ENCODE data around the gene PDE4D.

Gene PDE4D

GRCh38 chr5:59348189-59348588 is 545.3 kb downstream of the PDE4D start:
- DNase-seq, result no peak

GRCh38 chr5:59346982-59347381 is 546.5 kb downstream of the PDE4D start:
- no peak for DNase-seq

GRCh38 chr5:59346514-59346913 is 547.0 kb downstream of the PDE4D start:
- DNase-seq, result no peak

- no peak for DNase-seq
These were observed 551.3 kb downstream of the PDE4D start for GRCh38 chr5:59342181-59342580.

GRCh38 chr5:59341760-59342159 is 551.8 kb downstream of the PDE4D start:
- no peak for DNase-seq

GRCh38 chr5:59341155-59341554 is 552.4 kb downstream of the PDE4D start:
- DNase-seq, result no peak

GRCh38 chr5:59340637-59341036 is 552.9 kb downstream of the PDE4D start:
- DNase-seq, result no peak

- no peak for DNase-seq
These were observed 556.3 kb downstream of the PDE4D start for GRCh38 chr5:59337240-59337639.

- DNase-seq, result no peak
These were observed 558.0 kb downstream of the PDE4D start for GRCh38 chr5:59335544-59335943.

GRCh38 chr5:59333416-59333815 is 560.1 kb downstream of the PDE4D start:
- DNase-seq, result no peak

- no peak for DNase-seq
These were observed 561.1 kb downstream of the PDE4D start for GRCh38 chr5:59332236-59332973.

GRCh38 chr5:59330680-59331079 is 562.8 kb downstream of the PDE4D start:
- DNase-seq, result no peak

- DNase-seq, result no peak
These were observed 564.7 kb downstream of the PDE4D start for GRCh38 chr5:59328709-59329296.

- DNase-seq, result no peak
These were observed 566.1 kb downstream of the PDE4D start for GRCh38 chr5:59327191-59327980.

GRCh38 chr5:59326596-59326995 is 566.9 kb downstream of the PDE4D start:
- no peak for DNase-seq

- DNase-seq, result no peak
These were observed 568.5 kb downstream of the PDE4D start for GRCh38 chr5:59325070-59325469.

- DNase-seq, result no peak
These were observed 570.6 kb downstream of the PDE4D start for GRCh38 chr5:59322894-59323293.

GRCh38 chr5:59322058-59322457 is 571.5 kb downstream of the PDE4D start:
- no peak for DNase-seq

- DNase-seq, result no peak
These were observed 571.9 kb downstream of the PDE4D start for GRCh38 chr5:59321642-59322041.

- no peak for DNase-seq
These were observed 573.1 kb downstream of the PDE4D start for GRCh38 chr5:59320420-59320819.

GRCh38 chr5:59319250-59319649 is 574.3 kb downstream of the PDE4D start:
- DNase-seq, result no peak

GRCh38 chr5:59317774-59318205 is 575.7 kb downstream of the PDE4D start:
- DNase-seq, result no peak

- DNase-seq, result no peak
These were observed 576.3 kb downstream of the PDE4D start for GRCh38 chr5:59317023-59317773.

Data from activated gamma-delta T cell treated with Interleukin-2 at 50 U/mL for 16 hours (primary cell).